Endodermal cell (in vitro differentiated cells): ENCODE results near the gene PNMA5. TPM values are rescaled to one million over a fixed set of nuclear protein-coding genes. Genes with fewer than 3 reads are reported as not detected.

Source experiments
- DNase-seq: peaks from one replicate; pipeline ENCODE4 v3.0.0-alpha.2; 2017
- H3K27ac ChIP-seq: 2 replicates; pipeline ENCODE4 v1.5.1; 2013; ENCODE audit warnings: mild to moderate bottlenecking, low read depth, low read length, moderate library complexity
- H3K27me3 ChIP-seq: 2 replicates; pipeline ENCODE4 v1.6.1; 2013; ENCODE audit warnings: mild to moderate bottlenecking, low read length, moderate library complexity; ENCODE audit not compliant: insufficient read depth, control insufficient read depth, poor library complexity, severe bottlenecking
- H3K36me3 ChIP-seq: 2 replicates; pipeline ENCODE4 v1.7.0; 2013; ENCODE audit warnings: mild to moderate bottlenecking, low read length, moderate library complexity; ENCODE audit not compliant: control insufficient read depth, insufficient read depth
- H3K4me1 ChIP-seq: one replicate; pipeline ENCODE4 v1.7.0; 2013; ENCODE audit warnings: low read length; ENCODE audit not compliant: control insufficient read depth, insufficient read depth
- H3K4me3 ChIP-seq: 2 replicates; pipeline ENCODE4 v1.5.1; 2013; ENCODE audit warnings: mild to moderate bottlenecking, low read length, moderate library complexity
- H3K9ac ChIP-seq: 2 replicates; pipeline ENCODE4 v1.6.1; 2013; ENCODE audit warnings: mild to moderate bottlenecking, low read length, moderate library complexity; ENCODE audit not compliant: poor library complexity, severe bottlenecking; ENCODE audit errors: extremely low read depth
- H3K9me3 ChIP-seq: 2 replicates; pipeline ENCODE4 v1.6.1; 2013; ENCODE audit warnings: mild to moderate bottlenecking, low read length, moderate library complexity; ENCODE audit not compliant: control insufficient read depth
- H3K27ac Mint-ChIP-seq: 2 replicates; pipeline ENCODE4 v1.8.0; 2020; ENCODE audit warnings: mixed read lengths
- H3K27me3 Mint-ChIP-seq: 2 replicates; pipeline ENCODE4 v1.8.0; 2021; ENCODE audit warnings: mild to moderate bottlenecking, mixed read lengths; ENCODE audit not compliant: insufficient read depth
- H3K36me3 Mint-ChIP-seq: 2 replicates; pipeline ENCODE4 v1.8.0; 2020; ENCODE audit warnings: low read depth, mixed read lengths
- H3K4me1 Mint-ChIP-seq: 2 replicates; pipeline ENCODE4 v1.8.0; 2020; ENCODE audit warnings: mixed read lengths
- H3K4me3 Mint-ChIP-seq: 2 replicates; pipeline ENCODE4 v1.8.0; 2020; ENCODE audit warnings: mild to moderate bottlenecking, moderate library complexity, mixed read lengths
- H3K9me3 Mint-ChIP-seq: 2 replicates; pipeline ENCODE4 v1.8.0; 2020; ENCODE audit warnings: mild to moderate bottlenecking, mixed read lengths
- CTCF ChIP-seq: fragments of 200-600 bp; sonication (generic); conservative IDR thresholded peaks from 2 replicates; pipeline ENCODE4 v1.5.0; 2021; ENCODE audit warnings: antibody characterized with exemption, mild to moderate bottlenecking
- WGBS, 2 experiments: methylation state at CpG; one replicate each; pipeline versions ENCODE4 v1.1.5 to v1.1.7; 2013; ENCODE audit warnings: missing lambda C conversion rate in 2 of 2, mixed read lengths in 1 of 2; ENCODE audit not compliant: insufficient coverage in 1 of 2, insufficient read length in 1 of 2; 5-methylcytosine and 5-hydroxymethylcytosine counted together
- long read RNA-seq, 4 experiments: library from polyadenylated mRNA in 2 of 4; library from RNA in 1 of 4; library from capped mRNA in 1 of 4; stranded (forward) in 3 of 4; unstranded in 1 of 4; transcript quantifications; one replicate each; pipeline ENCODE4 v2.0.0, GENCODE V29; 2020 to 2021; ENCODE audit warnings: inconsistent platforms in 1 of 4
- polyA plus RNA-seq, 2 experiments: library from polyadenylated mRNA; stranded (reverse); fragments of 50-300 nt; gene quantifications; one replicate each; pipeline ENCODE4 v1.2.3, GENCODE V29; 2013
- total RNA-seq, 2 donors: library from RNA; stranded (reverse); fragmentation: NEBNext Ultra II Directional in 1 of 2; extraction: Animal tissue kit (Norgen Biotek cat#: 25700) in 1 of 2; gene quantifications; 2 replicates in 1 of 2; 3 replicates in 1 of 2; pipeline ENCODE4 v1.2.1, GENCODE V29; 2021

Gene PNMA5
- total RNA-seq = under 1 TPM; 0.15 to 0.29 TPM
- polyA plus RNA-seq (2013, experiment 1 of 2) = not detected
- not detected for polyA plus RNA-seq (2013, experiment 2 of 2)
- long read RNA-seq, experiment 1 = 0 reads
- long read RNA-seq, experiment 2, partial matches to known transcripts = 0 of 1 reads
- long read RNA-seq, experiment 2, other reads (novel, unspliced or antisense) = 0 of 1 reads
- long read RNA-seq, experiment 3 = 0 reads
- long read RNA-seq, experiment 4 = 0 reads

DNA sequence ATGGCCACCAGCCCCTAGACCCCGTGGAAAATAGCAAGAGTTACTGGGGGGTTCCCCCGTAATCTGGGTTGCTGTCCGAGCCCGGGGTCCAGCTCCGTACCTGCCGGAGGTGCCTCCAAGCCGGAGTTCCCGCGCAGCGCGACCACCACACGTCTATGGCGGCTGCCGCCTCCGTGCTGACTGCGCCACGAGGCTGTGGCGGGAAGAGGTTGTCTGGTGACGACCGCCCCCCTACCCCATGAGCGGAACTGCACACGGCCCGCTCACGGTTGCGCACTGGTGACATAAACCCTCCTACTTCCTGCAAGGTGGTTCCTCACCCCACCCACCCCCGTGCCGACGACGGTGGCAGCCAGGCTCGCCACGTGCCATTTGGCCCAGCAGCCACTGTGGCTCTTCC is at the start of gene PNMA5:
PNMA5 (minus strand) TSS at position 184 of the 400 bp plus-strand sequence. CDS start 2,518 bp downstream, outside the sequence.
- TF ChIP-seq CTCF = no peak
- H3K4me1 Mint-ChIP-seq = peaks cover 1% of the 10 kb centered on the region
- H3K27me3 Mint-ChIP-seq = peaks cover 5% of the 10 kb centered on the region
- no peak within 1 kb of the TSS for H3K9ac ChIP-seq
- no peak within 1 kb of the TSS for H3K27ac Mint-ChIP-seq
- DNase-seq = no peak
- H3K9me3 Mint-ChIP-seq = peaks cover 56% of the 10 kb centered on the region
- no peak within 1 kb of the TSS for H3K4me3 Mint-ChIP-seq
- no peaks in the 10 kb centered on the region for H3K9me3 ChIP-seq
- H3K27ac ChIP-seq = no peak within 1 kb of the TSS
- 97% methylated on average over 7 to 27 of the region's 31 CpGs for WGBS, 2 experiments
- no peak within 1 kb of the TSS for H3K4me3 ChIP-seq
- H3K4me1 ChIP-seq = no peaks in the 10 kb centered on the region
- no peaks in the 10 kb centered on the region for H3K27me3 ChIP-seq
- no peaks in the 10 kb centered on the region for H3K36me3 ChIP-seq
- no peaks in the 10 kb centered on the region for H3K36me3 Mint-ChIP-seq

- 32 to 100% methylated on average over 1 to 61 of the region's 64 CpGs for WGBS, 2 experiments
These were observed 38.6 kb upstream of the PNMA5 start for GRCh38 chrX:153032397-153033118.

GRCh38 chrX:153030801-153031200 is 36.9 kb upstream of the PNMA5 start:
- H3K4me3 Mint-ChIP-seq = no peak overlapping the region
- H3K4me1 ChIP-seq = no peaks in the 10 kb centered on the region

More at GRCh38 chrX:153032397-153033118, 38.6 kb upstream of the PNMA5 start:
- Histone ChIP-seq H3K9me3 (no peaks in the 10 kb centered on the region), H3K27me3 (no peaks in the 10 kb centered on the region), H3K4me1 (no peaks in the 10 kb centered on the region), H3K4me3 (no peak overlapping the region), H3K9ac (no peak overlapping the region), H3K27ac (no peak overlapping the region), H3K36me3 (no peaks in the 10 kb centered on the region)
- Mint-ChIP-seq H3K36me3 (no peaks in the 10 kb centered on the region), H3K9me3 (peaks cover 65% of the 10 kb centered on the region), H3K4me3 (no peak overlapping the region), H3K4me1 (no peaks in the 10 kb centered on the region), H3K27ac (no peak overlapping the region), H3K27me3 (peaks cover 22% of the 10 kb centered on the region)
- peak; percentile 91 for DNase-seq
- TF ChIP-seq CTCF = peak; percentile 85

More at GRCh38 chrX:153030801-153031200, 36.9 kb upstream of the PNMA5 start:
- no peaks in the 10 kb centered on the region for H3K4me1 Mint-ChIP-seq
- Histone ChIP-seq H3K4me3 (no peak overlapping the region), H3K27ac (no peak overlapping the region), H3K9ac (no peak overlapping the region), H3K36me3 (no peaks in the 10 kb centered on the region), H3K9me3 (no peaks in the 10 kb centered on the region), H3K27me3 (no peaks in the 10 kb centered on the region)
- DNase-seq = no peak
- H3K27ac Mint-ChIP-seq = no peak overlapping the region
- peaks cover 22% of the 10 kb centered on the region for H3K27me3 Mint-ChIP-seq
- H3K9me3 Mint-ChIP-seq = peaks cover 62% of the 10 kb centered on the region
- WGBS, 2 experiments = 87 to 100% methylated on average over 1 to 12 of the region's 12 CpGs
- no peak for TF ChIP-seq CTCF
- H3K36me3 Mint-ChIP-seq = no peaks in the 10 kb centered on the region
